LHCN-M2 (cell line): ENCODE data around the gene GTF2A1L. TPM values are rescaled to one million over a fixed set of nuclear protein-coding genes. Genes with fewer than 3 reads are reported as not detected.

Source experiments
- total RNA-seq: library from RNA; depleted of rRNA; stranded (reverse); fragments of >200 nt; gene quantifications from 2 replicates; pipeline ENCODE4 v1.2.3, GENCODE V29; 2014; rRNA removed

Gene GTF2A1L
- total RNA-seq, 1 experiment from 2014 or later, result 0.23 TPM

Other genes starting within 250 kb of the GTF2A1L start
- gene PPP1R21, start 177.1 kb upstream of the GTF2A1L start, total RNA-seq, result 11.8 and 15.1 TPM in 2 replicates
- gene STON1, start 87.7 kb upstream of the GTF2A1L start, total RNA-seq, result 3.4 and 5.0 TPM in 2 replicates
- not detected in 2 replicates for gene LHCGR, start 137.9 kb downstream of the GTF2A1L start, total RNA-seq